GM12874 (cell line): ENCODE measurements around the gene GPC3.

ENCODE experiments used
- CTCF ChIP-seq: IDR thresholded peaks from 2 replicates; pipeline ENCODE4 v1.5.1; 2011; ENCODE audit warnings: low read depth, mild to moderate bottlenecking, control low read depth, low read length, moderate library complexity; ENCODE audit not compliant: insufficient read depth

Gene GPC3

DNA sequence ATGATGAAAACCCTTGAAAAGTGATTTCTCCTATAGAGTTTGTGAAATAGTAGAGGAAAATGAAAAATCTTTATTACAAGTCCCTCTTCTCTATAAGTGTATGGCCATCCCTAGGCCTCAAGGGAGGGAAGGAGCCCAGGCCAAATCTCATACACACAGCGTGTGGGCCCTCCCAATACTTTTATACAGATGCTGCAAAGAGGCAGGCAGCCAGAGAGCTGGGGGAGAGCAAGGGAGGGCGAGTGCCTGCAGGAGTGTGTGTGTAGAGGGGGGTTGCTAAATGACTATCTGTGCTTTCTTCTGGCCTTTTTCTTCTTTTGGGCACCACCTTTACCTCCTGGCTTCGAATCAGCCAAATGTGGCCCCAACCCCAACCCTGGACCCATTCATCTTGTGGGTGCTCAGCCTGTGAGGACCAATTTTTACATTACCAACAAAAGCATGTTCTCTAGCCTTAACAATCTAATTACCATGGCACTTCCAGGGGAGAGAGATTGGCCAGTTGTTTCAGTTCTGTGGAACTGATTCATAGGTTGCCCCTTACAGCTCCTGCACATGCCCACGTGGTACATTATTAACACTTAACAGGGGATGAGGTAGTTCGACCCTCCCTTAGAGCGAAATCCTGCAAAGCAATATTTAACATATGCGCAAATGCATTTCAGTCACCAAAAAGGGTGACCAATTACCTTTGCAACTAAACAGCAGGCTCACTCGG is 2.0 kb downstream of the GPC3 start:
- no peak for TF ChIP-seq CTCF

- TF ChIP-seq CTCF, result no peak
Observed at GRCh38 chrX:133981924-133982323, 3.5 kb downstream of the GPC3 start.

- no peak for TF ChIP-seq CTCF
Observed at GRCh38 chrX:133980832-133981588, 4.4 kb downstream of the GPC3 start.

DNA sequence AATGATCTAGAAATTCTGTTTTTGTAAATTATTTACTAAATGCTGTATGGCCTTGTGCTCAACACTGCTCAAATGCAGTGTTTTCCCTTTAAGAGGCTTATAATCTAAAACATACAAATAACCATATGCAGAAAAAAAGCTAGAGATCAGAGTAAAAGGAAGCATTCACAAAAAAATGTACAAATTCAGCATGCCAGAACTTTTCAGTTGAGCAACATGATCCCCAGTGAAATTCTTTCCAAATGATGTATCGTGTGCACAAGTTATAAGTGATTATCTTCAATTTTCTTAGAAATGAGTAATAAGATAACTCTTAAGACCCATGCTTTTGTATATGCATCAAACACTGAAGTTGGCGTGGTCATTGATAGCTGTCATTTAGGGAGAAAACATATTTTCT is 5.0 kb downstream of the GPC3 start:
- TF ChIP-seq CTCF, result no peak

DNA sequence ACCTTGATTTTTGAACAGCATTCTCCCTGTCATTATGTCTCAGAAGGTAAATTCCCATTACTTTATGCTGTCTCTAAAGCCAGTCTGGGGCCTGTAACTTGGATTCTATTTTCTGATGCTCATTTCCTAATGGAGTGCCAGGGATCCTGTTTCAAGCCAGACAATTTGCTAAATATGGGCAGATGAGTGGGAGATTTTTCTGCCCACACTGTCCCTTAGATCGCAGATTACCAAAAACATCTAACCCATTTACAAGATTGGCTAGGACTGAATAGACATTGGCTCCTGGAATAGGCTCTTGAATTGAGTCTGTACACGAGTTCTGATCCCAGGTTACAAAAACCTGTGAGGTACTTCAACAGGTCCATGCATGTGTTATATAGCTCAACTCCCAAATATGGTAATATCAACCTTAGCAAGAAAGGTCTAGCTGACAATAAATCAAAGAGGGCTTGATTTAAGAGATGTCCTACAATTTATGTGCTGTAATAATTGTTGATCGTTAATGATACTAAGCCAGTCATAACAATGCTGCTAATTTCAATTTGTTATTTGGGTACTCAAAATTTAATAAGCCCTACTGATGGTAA is 5.7 kb downstream of the GPC3 start:
- no peak for TF ChIP-seq CTCF

DNA sequence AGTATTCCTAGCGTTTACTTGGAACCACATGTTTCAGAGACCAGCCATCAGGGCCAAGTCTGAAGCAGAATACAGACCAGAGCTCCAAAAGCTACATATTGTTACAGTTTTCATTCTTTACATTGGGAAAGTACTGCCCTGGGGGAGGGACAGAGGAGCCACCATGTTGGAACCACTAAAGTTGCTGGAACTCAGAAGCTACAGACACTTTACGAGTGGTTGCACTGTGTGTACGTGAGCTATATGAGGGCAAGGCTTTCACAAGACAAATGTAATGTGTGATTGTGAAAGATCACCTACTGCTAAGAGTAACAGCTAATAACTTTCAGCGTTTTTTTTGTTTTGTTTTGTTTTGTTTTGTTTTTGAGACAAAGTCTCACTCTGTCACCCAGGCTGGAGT is 11.7 kb downstream of the GPC3 start:
- no peak for TF ChIP-seq CTCF

DNA sequence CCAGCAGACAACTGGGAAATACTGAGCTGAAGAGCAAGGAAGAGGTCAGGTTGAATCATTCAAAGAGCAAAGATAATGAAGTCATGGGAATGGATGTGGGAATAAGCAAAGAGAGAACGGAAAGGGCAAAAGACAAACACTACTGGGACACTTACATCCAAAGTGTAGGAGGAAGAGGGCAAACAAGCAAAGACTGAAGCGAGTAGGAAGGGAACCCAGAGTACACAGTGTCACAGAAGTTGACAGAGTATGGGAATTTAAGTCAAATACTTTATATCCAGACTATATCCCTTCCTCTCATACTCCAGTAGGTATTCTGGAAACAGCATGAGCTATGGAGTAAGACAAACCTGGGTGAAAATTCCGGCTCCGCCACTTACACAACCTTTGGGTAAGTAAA is 12.5 kb downstream of the GPC3 start:
- TF ChIP-seq CTCF, result no peak
